ENCODE measurements around the gene CAT.

GRCh38 chr11:34516247-34517040 is 77.7 kb downstream of the CAT start:
- TF ChIP-seq TAF1 (IDR thresholded peaks at IDR 0.05; ENCODE audit: borderline replicate concordance, insufficient read depth, low read length), result no peak
- TF ChIP-seq REST (IDR thresholded peaks at IDR 0.05; ENCODE audit: insufficient read depth in 1 of 2, low read depth in 2 of 2, low read length in 2 of 2), result no peak
- no peak for TF ChIP-seq SIN3A (IDR thresholded peaks at IDR 0.05; ENCODE audit: borderline replicate concordance, insufficient read depth, low read length)
- TF ChIP-seq POLR2AphosphoS5 (IDR thresholded peaks at IDR 0.05; ENCODE audit: low read depth, low read length), result no peak
